GM19438 (cell line): ENCODE measurements around the gene KCTD1.
A peak's percentile ranks its signal among the peaks of the same experiment; 100 is the strongest.

ENCODE experiments used
- ATAC-seq: cut with Tn5 transposase; IDR thresholded peaks from one replicate; pipeline ENCODE4 v1.9.1; 2021; ENCODE audit warnings: low read depth; ENCODE audit not compliant: unreplicated experiment

The KCTD1 gene

DNA sequence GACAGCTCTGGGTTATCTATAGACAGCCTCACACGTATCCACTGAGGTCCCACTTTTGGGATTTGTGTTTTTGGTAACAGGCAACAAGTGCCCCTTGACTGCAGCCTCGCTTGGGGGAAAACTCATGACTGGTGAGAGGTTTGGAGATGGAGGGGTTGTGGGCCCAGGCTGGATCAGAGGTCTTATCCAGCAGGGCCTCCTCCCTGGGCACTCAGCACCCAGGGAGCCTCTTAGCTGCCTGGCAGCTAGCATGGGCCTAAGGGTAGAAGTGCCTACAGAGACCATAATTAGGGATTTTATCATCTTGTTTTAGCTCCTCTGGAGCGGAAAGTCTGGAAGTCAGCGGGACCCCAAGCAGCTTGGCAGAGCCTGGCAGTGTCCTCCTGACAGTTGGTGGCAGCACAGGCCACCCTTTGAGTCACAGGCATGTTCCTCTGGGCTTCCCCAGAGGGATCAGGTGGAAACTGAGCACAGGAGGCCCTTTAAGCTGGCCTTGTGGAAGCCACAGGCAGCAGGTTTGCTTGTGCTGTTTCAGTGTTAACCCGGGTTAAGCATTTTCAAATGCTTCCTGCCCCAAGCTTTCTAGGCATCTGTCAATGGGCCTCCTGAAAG, 143.1 kb downstream of the KCTD1 start:
- ATAC-seq: peak; percentile 89
